Breast epithelium (tissue), 4 donors: ENCODE measurements around the gene CORO7. TPM values are rescaled to one million over a fixed set of nuclear protein-coding genes. Genes with fewer than 3 reads are reported as not detected.

Source experiments
- DNase-seq, 2 donors: peaks; one replicate each; pipeline ENCODE4 v3.0.0-alpha.2; 2019; ENCODE audit warnings: low spot score in 2 of 2
- H3K27ac ChIP-seq, 2 donors: fragments of 200-600 bp; sonication (generic) in 1 of 2; one replicate each; pipeline ENCODE4 v1.5.1; 2016 to 2019; ENCODE audit warnings: mild to moderate bottlenecking in 1 of 2
- H3K27me3 ChIP-seq, 2 donors: fragments of 200-600 bp; sonication (generic) in 1 of 2; one replicate each; pipeline versions ENCODE4 v1.5.1 to v1.6.0; 2017 to 2019; ENCODE audit warnings: control low read depth in 1 of 2, mild to moderate bottlenecking in 1 of 2
- H3K36me3 ChIP-seq: fragments of 200-600 bp; one replicate; pipeline ENCODE4 v1.5.1; 2019
- H3K4me1 ChIP-seq, 2 donors: fragments of 200-600 bp; sonication (generic); one replicate each; pipeline ENCODE4 v1.5.1; 2016 to 2019; ENCODE audit warnings: control low read depth in 1 of 2
- H3K4me3 ChIP-seq, 3 donors: fragments of 200-600 bp; sonication (generic); 1 replicate in 2 of 3; 2 replicates in 1 of 3; pipeline ENCODE4 v1.5.1; 2016 to 2019; ENCODE audit warnings: mild to moderate bottlenecking in 3 of 3, moderate library complexity in 2 of 3
- H3K9me3 ChIP-seq, 2 donors: fragments of 200-600 bp; sonication (generic) in 1 of 2; one replicate each; pipeline ENCODE4 v1.5.1; 2016 to 2019; ENCODE audit warnings: control low read depth in 1 of 2
- POLR2A ChIP-seq: fragments of 450-650 bp; IDR thresholded peaks from one replicate; pipeline ENCODE4 v1.6.1; 2016; ENCODE audit warnings: antibody characterized with exemption, mild to moderate bottlenecking, moderate library complexity
- POLR2AphosphoS5 ChIP-seq, 3 donors: sonication (generic); formaldehyde crosslinking; IDR thresholded peaks; one replicate each; pipeline ENCODE4 v1.6.1; 2017; ENCODE audit warnings: antibody characterized with exemption in 3 of 3
- intact Hi-C: fragments of 100-400 bp; cut with DNase I; formaldehyde crosslinking; loops from one replicate; pipeline ENCODE4 v1.15.1; 2023; ENCODE audit warnings: low total_unique reads
- total RNA-seq, 3 donors: library from RNA; depleted of rRNA; stranded (reverse); fragments of >200 nt; gene quantifications; one replicate each; pipeline ENCODE4 v1.1.0, GENCODE V29; 2016
- TF ChIP-seq, protein P1 (sequence below), 3 donors: fragments of 450-650 bp; IDR thresholded peaks; one replicate each; pipeline ENCODE4 v1.5.1; 2016 to 2017; ENCODE audit warnings: antibody characterized with exemption in 3 of 3, mild to moderate bottlenecking in 3 of 3, moderate library complexity in 3 of 3

CORO7 gene
- total RNA-seq, 3 donors from 2014 or later: 19.7 to 25.9 (median 22.7) TPM

DNA sequence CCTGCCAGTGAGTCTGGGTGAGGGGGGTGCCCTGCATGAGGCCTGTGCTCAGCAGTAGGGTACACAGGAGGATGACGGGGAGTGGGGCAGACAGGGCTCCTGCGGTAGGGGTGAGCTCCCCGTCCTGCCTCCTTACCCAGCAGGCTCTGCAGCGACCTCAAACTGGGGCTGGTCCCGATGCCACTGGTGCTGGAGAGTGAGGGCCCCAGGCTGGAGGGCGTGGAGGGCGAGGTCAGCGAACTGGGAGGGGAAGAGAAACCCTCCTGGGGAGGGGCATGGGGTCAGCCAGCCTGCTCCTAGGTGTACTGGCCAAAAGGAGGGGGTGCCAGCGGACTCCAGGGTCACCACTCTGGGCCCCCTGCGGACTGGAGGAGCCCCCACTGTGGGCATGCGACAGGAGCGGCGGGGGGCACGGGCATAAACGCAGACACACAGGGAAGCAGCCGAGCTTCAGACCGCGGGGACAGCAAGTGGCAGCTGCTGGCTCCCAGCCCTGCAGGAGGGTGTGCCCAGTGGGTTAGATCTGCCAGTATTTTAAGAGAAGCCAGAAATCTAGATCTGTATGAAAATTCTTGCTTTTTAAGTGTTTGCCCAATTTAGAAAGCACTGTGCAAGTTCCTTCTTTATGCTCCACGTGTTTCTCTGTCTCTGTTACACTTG, 53.8 kb downstream of the CORO7 start:
- DNase-seq: no peak
- Histone ChIP-seq H3K36me3 (no peaks in the 10 kb centered on the region), H3K9me3 (no peaks in the 10 kb centered on the region), H3K27me3 (no peaks in the 10 kb centered on the region), H3K4me1 (no peaks in the 10 kb centered on the region), H3K4me3 (no peak overlapping the region), H3K27ac (no peak overlapping the region)
- TF ChIP-seq POLR2A (no peak), POLR2AphosphoS5 (IDR thresholded peaks at IDR 0.05) (no peak)
- TF ChIP-seq, protein P1, sequence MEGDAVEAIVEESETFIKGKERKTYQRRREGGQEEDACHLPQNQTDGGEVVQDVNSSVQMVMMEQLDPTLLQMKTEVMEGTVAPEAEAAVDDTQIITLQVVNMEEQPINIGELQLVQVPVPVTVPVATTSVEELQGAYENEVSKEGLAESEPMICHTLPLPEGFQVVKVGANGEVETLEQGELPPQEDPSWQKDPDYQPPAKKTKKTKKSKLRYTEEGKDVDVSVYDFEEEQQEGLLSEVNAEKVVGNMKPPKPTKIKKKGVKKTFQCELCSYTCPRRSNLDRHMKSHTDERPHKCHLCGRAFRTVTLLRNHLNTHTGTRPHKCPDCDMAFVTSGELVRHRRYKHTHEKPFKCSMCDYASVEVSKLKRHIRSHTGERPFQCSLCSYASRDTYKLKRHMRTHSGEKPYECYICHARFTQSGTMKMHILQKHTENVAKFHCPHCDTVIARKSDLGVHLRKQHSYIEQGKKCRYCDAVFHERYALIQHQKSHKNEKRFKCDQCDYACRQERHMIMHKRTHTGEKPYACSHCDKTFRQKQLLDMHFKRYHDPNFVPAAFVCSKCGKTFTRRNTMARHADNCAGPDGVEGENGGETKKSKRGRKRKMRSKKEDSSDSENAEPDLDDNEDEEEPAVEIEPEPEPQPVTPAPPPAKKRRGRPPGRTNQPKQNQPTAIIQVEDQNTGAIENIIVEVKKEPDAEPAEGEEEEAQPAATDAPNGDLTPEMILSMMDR (IDR thresholded peaks at IDR 0.05): no peak
- intact Hi-C loops: loop anchor here (2.0 kb wide), 1 partner anchor 28 kb away; no protein-coding TSS in a partner anchor

DNA sequence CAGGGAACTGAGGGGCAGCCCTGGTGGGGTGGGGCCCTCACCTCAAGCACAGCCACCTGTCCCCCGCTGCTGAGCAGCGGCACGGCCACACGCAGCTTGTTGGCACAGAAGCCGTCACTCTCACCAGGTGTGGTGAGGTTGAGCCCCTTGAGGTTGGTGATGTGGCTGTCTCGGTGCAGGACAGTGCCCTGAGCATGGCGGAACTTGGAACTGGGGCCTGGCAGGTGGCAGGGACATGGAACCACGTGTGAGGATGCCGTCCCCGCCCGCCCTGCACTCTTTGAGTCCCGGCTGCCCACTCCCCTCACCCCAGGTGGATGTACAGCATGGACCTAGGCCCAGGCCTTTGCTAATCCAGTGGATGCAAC, 54.5 kb downstream of the CORO7 start:
- Histone ChIP-seq H3K4me1 (no peaks in the 10 kb centered on the region), H3K9me3 (no peaks in the 10 kb centered on the region), H3K4me3 (no peak overlapping the region), H3K36me3 (no peaks in the 10 kb centered on the region), H3K27me3 (no peaks in the 10 kb centered on the region), H3K27ac (no peak overlapping the region)
- DNase-seq: no peak
- intact Hi-C loops: loop anchor here (2.0 kb wide), 1 partner anchor 27 kb away; no protein-coding TSS in a partner anchor
- TF ChIP-seq POLR2A (no peak), POLR2AphosphoS5 (IDR thresholded peaks at IDR 0.05) (no peak)
- TF ChIP-seq, protein P1 (IDR thresholded peaks at IDR 0.05): no peak

DNA sequence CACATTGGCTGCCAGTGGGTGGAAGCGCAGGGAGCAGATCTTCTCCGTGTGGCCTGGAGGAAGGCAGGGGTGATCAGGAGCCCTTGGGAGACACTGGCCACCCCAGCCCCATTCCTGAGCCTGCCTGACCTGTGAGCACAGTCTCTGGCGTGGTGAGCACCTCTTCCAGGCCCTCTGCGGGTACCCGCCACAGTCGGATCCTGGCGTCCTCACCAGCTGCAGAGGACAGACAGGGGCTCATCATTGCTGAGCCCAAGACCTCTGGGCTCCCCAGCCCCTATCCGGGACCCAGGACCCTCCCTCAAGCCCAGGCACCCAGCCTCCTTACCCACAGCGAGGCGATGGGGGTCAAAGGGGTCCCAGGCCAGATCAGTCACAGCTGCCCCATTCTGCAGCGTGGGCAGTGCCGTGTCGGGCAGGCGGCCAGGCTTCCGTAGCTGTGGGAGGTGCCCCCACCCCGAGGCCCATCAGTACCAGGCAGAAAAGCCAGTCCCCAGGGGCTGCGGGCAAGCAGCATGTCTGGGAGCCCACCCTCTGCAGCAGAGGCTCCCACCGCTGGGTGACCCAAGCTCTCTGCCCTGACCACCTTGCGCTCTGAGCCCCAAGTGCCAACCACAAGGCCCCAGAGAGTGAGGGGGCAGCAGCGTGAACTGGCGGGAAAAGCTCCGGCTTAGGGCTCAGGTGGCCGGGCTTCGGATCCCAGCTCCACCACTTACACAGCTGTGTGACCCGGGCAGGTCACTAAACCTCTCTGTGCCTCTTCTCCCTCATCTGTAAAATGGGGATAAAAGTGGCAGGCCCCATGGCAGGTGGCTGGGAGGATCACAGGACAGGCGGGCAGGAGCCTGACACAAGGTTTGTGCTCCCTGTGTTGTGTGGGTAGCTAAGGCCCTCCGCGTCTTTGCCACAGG, 55.1 kb downstream of the CORO7 start:
- no peaks in the 10 kb centered on the region for H3K27me3 ChIP-seq
- intact Hi-C loops: no loop called here
- DNase-seq: no peak
- no peaks in the 10 kb centered on the region for H3K9me3 ChIP-seq
- H3K27ac ChIP-seq: no peak overlapping the region
- no peak overlapping the region for H3K4me3 ChIP-seq
- no peaks in the 10 kb centered on the region for H3K36me3 ChIP-seq
- TF ChIP-seq, protein P1 (IDR thresholded peaks at IDR 0.05): no peak
- TF ChIP-seq POLR2AphosphoS5 (IDR thresholded peaks at IDR 0.05): no peak
- TF ChIP-seq POLR2A: no peak
- H3K4me1 ChIP-seq: no peaks in the 10 kb centered on the region

DNA sequence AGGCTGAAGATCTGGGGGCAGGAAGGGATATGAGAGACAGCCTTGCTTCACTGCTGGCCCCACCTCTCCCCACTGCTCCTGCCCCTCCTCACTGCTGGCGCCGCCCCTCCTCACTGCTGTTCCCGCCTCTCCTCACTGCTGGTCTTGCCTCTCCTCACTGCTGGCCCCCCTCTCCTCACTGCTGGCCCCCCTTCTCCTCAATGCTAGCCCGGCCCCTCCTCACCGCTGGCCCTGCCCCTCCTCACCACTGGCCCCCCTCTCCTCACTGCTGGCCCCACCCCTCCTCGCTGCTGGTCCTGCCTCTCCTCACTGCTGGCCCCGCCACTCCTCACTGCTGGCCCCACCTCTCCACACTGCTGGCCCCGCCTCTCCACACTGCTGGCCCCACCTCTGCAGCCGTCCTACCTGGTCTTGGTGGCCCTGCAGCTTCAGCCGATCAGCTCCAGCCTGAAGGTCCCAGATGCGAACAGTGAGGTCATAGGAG, 55.8 kb downstream of the CORO7 start:
- no peak for DNase-seq
- Histone ChIP-seq H3K27me3 (no peaks in the 10 kb centered on the region), H3K9me3 (no peaks in the 10 kb centered on the region), H3K36me3 (no peaks in the 10 kb centered on the region), H3K4me1 (no peaks in the 10 kb centered on the region), H3K4me3 (no peak overlapping the region), H3K27ac (no peak overlapping the region)
- no peak for TF ChIP-seq POLR2A
- TF ChIP-seq, protein P1 (IDR thresholded peaks at IDR 0.05): no peak
- no peak for TF ChIP-seq POLR2AphosphoS5 (IDR thresholded peaks at IDR 0.05)
- intact Hi-C loops: no loop called here

DNA sequence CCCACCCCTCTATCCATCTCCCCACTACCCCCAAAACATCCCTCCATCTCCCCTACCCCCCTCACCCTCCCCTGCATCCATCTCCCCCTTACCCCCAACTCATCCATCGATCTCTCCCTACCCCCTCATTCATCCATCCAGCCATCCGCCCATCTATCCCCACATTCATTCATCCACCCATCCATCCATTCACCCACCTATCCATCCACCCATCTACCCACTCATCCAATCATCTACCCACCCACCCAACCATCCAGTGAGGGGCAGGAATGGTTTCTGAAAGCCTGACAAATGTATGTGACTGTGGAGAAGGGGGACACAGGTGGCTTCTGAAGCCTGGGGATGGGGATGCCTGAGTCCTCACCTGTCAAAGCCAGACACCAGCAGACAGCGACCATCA, 56.5 kb downstream of the CORO7 start:
- Histone ChIP-seq H3K4me1 (no peaks in the 10 kb centered on the region), H3K9me3 (no peaks in the 10 kb centered on the region), H3K27me3 (no peaks in the 10 kb centered on the region), H3K36me3 (no peaks in the 10 kb centered on the region), H3K27ac (no peak overlapping the region), H3K4me3 (no peak overlapping the region)
- no peak for TF ChIP-seq POLR2AphosphoS5 (IDR thresholded peaks at IDR 0.05)
- TF ChIP-seq POLR2A: no peak
- TF ChIP-seq, protein P1 (IDR thresholded peaks at IDR 0.05): no peak
- DNase-seq: no peak
- intact Hi-C loops: loop anchor here (2.0 to 5.0 kb wide), 2 partner anchors 32 to 43 kb away; no protein-coding TSS in a partner anchor
